GM21717 (cell line): ENCODE data around the gene CCL21.

ENCODE experiments used
- ATAC-seq: cut with Tn5 transposase; IDR thresholded peaks from one replicate; pipeline ENCODE4 v1.9.1; 2021; ENCODE audit warnings: mild to moderate bottlenecking, moderate library complexity; ENCODE audit not compliant: unreplicated experiment

Gene CCL21

DNA sequence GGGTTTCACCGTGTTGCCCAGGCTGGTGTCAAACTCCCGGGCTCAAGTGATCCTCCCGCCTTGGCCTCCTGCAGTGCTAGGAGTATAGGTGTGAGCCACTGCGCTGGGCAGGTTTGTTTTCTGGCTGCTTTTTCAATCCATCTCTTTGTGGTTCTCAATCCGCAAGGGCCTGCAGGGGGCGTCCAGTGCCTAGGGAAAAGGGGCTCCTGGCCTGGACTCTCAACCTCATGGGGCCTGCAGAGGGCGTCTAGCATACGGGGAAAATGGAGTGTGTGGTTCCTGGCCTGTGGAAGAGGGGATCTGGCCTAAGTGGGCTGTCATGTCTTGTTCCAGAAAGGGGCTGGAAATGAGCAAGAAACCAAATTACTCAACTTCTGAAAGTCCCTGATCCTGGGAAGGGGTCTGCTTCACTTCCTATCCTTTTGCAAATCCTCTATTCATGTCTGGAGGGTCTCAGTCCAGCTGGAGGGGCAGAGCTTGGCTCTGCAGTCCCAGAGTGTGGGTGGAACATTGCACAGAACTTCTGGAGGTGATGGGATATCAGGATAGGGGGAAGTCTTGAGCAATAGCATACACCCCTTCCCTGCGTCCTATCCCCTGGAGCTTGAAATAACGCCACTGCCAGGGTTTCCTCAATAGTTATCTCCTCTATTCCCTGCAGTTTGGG is 34.8 kb downstream of the CCL21 start:
- no peak for ATAC-seq

DNA sequence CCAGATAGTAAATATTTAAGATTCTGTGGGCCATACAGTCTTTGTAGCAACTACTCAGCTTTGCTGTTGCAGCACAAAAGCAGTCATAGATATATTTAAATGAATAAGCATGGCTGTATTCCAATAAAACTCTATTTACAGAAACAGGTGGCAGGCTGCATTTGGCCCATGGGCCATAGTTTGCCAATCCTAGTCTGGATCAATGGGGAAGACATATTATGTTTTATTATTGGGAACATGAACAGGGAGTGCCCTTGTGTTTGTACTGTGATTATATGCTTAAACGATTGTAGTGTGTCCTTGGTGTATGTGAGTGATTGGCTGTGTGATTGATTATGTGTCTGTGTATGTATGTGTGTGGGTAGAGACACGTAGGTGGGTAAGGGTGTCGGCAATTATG is 35.5 kb downstream of the CCL21 start:
- no peak for ATAC-seq

DNA sequence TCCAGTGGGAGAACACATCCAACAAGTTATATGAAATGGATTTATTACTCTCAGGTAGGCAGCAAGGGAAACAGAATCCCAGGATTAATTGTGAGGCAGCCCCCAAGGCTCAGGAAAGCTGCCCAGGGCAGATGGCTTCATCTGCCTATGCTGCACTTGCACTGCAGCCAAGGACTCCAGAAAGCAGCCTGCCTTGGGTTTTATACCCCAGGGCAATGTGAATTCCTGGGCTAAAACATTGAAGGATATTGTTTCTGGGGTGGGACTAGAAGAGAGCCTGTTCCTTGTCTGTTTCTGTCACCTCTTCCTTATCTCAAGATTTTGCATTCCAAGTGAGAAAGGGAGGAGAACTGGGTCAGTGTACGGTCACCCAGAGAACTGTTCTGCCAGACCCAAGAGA is 38.6 kb downstream of the CCL21 start:
- no peak for ATAC-seq

DNA sequence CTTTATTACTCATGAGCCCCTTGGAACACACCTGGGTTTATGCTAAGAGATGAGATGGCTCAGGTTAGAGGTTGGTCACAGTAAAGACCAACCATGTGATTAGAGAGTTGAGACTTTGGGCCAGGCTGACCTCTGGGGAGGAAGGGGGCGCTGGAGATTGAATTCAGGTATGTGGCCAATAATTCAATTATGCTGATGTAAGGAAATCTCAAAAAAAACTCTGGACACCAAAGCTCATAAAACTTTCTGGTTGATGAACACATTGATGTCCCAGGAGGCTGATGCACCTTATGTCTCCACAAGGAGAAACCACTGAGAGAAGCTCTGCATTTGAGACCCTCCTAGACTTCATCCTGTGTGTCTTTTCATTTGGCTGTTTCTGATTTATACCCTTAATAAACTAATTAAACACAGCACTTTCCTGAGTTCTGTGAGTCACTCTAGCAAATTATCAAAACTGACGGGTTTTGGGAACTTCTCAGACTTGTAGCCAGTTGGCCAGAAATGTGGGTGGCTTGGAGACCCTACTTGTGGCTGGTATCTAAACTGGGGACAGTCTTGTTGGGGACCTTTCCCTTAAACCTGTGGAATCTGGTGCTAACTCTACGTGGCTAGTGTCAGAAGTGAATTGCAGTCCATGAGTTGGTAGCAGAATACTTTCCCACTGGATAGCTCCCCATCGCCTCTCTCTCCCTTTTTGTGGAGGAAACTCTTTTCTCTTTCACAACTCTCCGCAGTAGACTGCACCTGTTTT is 40.0 kb downstream of the CCL21 start:
- no peak for ATAC-seq

DNA sequence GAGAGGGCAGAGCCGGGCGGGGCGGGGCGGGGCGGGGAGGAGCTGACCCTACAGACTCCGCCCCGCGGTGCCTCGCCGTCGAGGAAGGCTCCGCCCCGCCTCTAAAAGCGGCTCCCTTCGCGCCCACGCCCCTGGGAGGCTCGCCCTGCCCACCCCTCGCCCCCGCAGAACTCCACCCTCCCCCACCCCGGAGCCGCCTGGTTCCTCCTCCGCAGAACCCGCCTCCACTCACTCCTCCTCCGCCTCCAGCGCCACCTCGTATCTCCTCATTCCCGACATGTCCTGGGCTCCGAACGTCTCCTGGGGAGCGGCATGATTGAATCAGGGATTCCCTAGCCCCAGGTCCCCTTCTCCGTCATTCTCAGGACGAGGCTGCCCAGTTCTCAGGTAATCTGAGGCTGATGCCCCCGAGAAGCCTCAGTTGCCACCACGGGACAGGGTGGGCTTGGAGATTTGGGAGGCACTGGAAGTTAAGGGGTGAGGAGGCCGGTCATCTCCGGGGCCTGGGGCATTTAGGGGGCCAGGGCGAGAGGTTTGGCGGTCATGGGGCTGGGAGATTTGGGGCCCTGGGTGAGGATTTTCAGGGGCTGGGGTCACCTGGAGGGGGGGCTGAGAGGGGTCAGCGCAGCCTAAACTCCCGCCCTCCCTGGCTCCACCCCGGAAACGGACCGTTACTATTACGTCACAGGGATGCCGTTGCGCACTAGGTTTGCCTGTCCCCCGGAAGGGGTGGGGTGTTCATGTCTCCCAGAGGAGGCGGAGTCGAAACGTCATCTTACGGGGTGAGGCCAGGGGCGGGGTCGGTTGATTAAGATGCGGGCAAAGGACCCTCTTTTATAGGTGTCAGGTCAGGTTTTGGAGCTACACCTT is 44.3 kb downstream of the CCL21 start:
- peak; percentile 60 for ATAC-seq

DNA sequence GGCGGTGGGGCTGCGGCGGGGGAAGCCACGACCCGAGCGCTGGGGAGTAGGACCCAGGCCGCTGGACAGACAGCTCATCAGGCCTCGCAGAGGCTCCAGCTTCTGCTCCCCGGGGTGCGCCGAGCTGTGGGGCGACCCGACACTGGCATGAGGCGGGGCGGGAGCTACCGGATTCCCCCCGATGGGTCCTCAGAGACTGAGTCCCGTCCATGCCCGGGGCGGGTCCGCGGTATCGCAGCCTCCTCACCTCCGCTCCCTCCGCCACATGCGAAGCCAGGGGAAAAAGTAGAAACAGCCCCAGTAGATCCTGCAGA is 44.9 kb downstream of the CCL21 start:
- ATAC-seq, result peak; percentile 31

DNA sequence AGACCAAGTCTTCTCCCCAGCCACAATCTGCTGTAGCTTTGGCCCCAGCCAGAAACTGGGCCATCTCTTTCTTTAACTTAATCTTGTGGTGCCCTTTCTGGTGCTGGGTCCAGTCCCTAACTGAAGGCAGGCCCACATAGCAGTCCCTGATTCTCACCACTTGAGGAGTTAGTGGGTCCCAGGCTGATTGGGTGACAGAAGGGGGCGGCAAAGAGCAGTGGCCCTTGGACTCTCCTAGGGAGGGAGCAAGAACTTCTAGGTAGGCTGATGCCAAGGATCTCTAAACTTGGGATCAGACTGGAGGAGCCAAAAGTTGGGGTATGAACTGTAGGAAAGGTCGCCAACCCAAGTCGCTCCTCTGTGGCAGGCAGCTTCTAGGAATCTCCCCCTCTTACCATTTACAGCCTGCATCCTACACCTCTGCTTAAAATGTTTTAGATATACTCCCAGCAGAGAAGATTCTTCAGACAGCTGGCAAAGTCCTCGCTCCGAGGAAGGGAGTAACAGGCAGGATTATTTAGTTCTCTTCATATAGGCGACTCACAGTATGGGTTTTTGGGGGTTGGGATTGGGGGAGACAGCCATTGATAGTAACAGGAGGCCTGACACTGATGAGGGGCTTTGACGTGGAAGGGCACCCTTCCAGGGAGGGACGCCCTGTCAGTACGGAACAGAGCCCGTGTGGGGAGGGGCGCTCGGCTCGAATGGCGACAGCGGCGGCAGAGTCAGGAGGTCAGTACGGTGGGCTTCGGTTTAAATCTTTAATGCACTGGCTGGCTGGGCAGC is 45.5 kb downstream of the CCL21 start:
- ATAC-seq, result peak; percentile 41

DNA sequence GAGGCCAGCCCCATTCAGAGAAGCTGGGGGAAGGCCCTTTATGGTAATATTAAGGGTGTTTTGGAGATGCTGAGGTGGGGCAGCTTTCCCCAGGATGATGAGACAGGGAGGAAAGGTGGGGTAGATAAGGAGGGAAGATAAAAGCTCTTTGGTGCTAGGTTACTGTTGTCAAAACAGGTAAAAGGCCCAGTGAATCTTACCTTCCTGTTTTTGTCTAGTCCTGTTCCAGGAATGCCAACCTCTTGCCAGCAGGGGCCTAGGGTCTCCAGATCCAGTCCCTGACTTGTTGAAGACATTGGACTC is 46.7 kb downstream of the CCL21 start:
- no peak for ATAC-seq

DNA sequence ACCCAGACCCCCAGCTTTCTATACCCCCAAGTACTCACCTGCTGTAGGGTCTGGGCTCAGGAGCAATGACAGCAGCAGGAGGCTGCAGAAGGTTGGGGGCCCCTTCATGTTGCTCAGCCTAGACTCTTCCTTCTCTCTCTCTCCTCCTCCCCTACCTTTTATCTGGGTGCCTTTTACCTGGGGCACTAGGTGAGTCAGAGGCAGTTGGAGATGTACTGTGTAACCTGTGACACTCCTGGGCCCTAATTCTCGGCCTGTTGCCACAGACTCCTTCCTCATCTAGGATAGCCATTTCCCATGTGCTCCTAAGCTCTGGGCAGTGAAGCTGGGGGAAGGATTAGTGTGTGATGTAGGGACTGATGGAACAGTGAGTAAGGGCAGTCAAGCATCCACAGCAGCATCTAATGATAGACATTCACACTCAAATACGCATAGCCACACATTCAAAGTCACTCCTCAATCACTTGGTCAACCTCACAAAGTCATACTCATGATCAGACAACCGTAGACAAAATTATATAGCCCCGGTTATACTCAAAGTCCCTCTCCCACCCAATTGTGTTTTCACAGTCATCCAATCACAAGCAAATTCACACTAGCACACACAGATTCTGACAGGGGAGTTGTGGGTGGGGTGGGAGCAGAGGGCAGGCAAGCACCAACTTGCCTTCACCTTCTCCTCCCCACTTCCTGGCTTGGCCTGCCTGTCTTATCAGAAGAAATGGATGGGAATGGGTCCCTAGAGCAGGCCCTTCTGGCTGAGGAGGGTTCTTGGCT is 47.2 kb downstream of the CCL21 start, which contains the start of gene CCL27:
Gene CCL27 (minus strand): TSS at position 132 of the 777 bp plus-strand sequence. CDS start 24 bp downstream, at position 108.
- no peak for ATAC-seq

DNA sequence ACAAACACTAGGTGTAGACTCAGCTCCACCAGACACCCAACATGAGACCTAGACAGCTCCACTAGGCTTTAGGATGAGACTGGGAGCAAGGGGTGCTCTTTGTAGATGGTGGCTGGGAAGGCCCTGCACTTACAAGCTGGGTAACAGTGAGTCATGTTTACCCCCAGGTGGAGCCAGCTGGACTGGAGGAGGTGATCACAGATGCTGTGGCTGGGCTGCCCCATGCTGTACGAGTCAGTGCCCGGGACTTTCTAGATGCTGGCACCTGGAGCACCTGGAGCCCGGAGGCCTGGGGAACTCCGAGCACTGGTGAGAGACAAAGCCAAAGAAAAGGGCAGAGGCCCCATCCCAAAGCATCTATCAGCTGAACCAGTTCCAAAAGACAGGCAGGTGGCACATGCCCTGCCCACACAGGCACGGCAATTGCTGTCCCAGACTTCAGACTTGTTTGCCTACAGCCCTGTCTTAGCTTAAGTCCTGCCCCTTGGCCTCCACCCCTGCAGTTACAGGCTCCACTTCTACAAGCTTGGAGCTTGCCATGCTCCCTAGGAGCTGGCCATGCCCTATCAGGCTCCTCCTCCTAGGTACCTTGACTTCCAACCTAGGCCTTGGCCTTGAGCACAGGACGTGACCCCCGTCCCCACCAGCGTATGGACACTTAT is 50.2 kb downstream of the CCL21 start:
- no peak for ATAC-seq
